Fibroblast of lung (primary cell): Measurements from ENCODE around the gene SMC6. TPM values are rescaled to one million over a fixed set of nuclear protein-coding genes. Genes with fewer than 3 reads are reported as not detected.

Experiments
- polyA plus RNA-seq, 2 donors: library from polyadenylated mRNA; depleted of rRNA in 1 of 2; stranded (reverse) in 1 of 2; unstranded in 1 of 2; fragments of >200 nt; gene quantifications; 2 replicates each; pipeline ENCODE4 v1.2.1, GENCODE V29; 2011 to 2012; ENCODE audit warnings: missing spikeins in 1 of 2
- total RNA-seq: library from RNA; depleted of rRNA; stranded (reverse); fragments of >200 nt; gene quantifications from 2 replicates; pipeline ENCODE4 v1.2.1, GENCODE V29; 2014

The SMC6 gene
- total and polyA plus RNA-seq, 2 donors (not counting 1 experiment from before 2014, with no cell fraction given): 17.9 to 22.8 TPM

Other genes with a start within 250 kb of the SMC6 start
- gene RAD51AP2, start 235.4 kb downstream of the SMC6 start, total RNA-seq: under 0.01 and 0.17 TPM in 2 replicates
- 0.02 TPM in 1 of 2 replicates, not detected in the other for gene RAD51AP2, start 235.4 kb downstream of the SMC6 start, polyA plus RNA-seq
- gene VSNL1, start 213.1 kb downstream of the SMC6 start, total RNA-seq: 1.2 and 1.3 TPM in 2 replicates
- gene VSNL1, start 213.1 kb downstream of the SMC6 start, polyA plus RNA-seq: 2.9 and 3.9 TPM in 2 replicates
- 2.8 and 5.0 TPM in 2 replicates for gene GEN1, start 328 bp upstream of the SMC6 start, total RNA-seq
- gene GEN1, start 328 bp upstream of the SMC6 start, polyA plus RNA-seq: 5.6 and 8.7 TPM in 2 replicates
- gene MSGN1, start 62.6 kb upstream of the SMC6 start, total RNA-seq: not detected in 2 replicates
- gene MSGN1, start 62.6 kb upstream of the SMC6 start, polyA plus RNA-seq: not detected in 2 replicates
- 1.3 and 6.3 TPM in 2 replicates for gene KCNS3, start 124.9 kb upstream of the SMC6 start, total RNA-seq
- gene KCNS3, start 124.9 kb upstream of the SMC6 start, polyA plus RNA-seq: 2.8 and 3.0 TPM in 2 replicates